ENCODE measurements around the gene AGBL1.
"Not testable (repeated sequence)": the region's sequence is repeated elsewhere in the genome, so short reads cannot be mapped to it uniquely, and the experiment has no call there.

The AGBL1 gene

DNA sequence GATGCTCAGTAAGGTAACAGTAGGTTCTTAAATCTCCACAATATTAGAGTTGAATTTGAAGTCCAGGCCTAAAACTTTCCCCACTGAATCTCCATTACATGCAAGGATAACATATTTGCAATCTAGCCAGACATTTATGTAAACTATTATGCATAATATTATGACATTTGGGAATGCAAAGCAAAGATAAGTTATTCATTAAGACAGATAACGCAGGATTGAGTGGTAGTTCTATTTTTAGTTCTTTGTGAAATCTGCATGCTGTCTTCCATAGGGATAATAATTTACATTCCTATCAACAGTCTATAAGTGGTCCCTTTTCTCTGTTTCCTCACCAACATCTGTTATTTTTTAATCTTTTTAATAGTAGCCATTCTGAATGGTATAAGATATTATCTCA, 333.5 kb downstream of the AGBL1 start:
- no peak for DNase-seq

DNA sequence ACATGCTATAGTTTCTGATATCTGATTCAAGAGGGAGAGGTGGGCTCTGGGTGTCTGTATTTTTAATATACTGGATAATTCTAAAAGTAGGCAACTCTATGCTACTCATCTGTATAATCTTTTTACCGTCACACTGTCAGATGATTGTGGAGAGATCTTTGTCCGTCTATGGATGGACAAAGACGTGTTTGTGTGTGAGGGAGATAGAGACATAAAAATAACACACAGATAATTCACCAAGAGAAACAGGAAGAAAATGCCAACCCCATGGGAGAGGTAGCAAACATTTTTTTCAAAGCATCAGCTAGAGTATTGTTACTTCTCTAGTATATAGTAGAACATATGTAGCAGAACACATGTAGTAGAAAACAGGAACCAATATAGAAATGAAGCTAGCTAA, 346.1 kb downstream of the AGBL1 start:
- no peak for DNase-seq

DNA sequence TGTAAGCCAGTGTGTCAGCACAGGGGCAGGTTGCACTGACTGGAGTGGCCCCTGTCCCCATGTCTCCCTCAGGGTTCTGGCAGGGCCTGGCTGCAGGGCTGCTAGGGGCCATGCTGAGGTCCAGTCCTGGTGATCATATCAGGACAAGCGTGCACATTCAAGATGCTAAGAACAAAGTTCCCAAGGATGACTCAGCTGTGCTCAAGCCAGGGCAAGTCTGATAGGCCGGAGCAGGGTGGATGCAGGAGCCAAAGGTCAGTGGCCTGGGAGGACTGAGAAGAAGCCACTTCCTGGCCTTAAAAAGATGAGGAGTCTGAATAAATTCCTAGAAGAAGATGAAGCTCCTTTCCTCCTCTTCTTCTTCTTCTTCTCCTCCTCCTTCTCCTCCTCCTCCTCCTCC, 353.2 kb downstream of the AGBL1 start:
- no peak for DNase-seq

DNA sequence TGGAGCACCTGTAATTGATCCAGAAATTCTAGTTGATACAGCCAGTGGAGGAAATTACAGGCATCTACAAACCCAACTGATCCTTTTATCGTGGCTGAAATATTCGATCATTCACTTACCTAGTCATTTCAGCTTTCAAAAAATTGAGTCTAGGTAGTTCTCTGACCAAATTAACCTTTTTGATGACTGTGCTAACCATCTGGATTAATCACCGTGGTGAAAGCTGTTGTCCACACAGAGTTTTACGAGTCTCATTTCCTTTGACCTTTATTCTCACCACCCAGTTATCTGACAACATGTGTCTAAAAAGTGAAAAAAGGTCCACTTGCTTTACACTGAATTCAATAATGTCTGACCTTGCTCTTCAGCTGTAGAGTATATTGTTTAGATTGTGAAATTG, 354.3 kb downstream of the AGBL1 start:
- no peak for DNase-seq

DNA sequence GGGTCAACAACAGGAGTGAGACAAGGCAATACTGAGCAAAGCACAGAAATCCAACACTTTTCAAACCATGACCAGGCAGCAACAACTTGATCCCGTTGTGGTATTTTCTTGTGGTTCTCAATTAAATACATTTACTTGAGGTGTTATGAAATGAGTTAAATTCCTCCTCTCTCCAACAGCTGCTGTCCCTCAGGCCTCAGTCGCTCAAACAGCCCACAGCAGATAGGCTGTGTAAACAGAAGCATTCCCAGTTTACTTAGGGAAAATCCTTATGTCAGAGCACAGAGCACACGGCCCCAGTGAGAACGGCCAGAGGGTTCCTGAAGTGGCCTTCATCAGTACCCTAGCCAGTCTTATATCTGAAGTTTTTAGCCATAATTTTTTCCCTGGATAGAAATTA, 359.9 kb downstream of the AGBL1 start:
- DNase-seq = no peak

DNA sequence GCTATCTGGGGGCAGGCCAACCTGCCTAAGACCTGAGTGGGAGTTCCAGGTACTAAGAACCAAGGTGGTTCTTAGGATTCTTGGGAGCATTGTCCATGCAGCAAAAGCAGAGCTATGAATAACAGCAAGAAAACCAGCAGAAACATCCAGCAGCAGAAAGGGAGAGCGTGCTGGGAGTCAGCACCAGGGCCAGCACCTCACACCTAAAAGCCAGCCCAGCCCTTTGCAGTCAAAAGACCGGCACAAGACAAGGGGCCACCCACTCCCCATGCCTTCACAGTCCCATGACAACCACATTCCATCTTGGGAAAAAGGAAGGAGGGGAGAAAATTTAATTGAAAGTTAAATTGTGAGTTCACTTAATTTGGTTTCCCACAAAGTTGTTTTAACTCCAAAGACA, 364.9 kb downstream of the AGBL1 start:
- DNase-seq = no peak

DNA sequence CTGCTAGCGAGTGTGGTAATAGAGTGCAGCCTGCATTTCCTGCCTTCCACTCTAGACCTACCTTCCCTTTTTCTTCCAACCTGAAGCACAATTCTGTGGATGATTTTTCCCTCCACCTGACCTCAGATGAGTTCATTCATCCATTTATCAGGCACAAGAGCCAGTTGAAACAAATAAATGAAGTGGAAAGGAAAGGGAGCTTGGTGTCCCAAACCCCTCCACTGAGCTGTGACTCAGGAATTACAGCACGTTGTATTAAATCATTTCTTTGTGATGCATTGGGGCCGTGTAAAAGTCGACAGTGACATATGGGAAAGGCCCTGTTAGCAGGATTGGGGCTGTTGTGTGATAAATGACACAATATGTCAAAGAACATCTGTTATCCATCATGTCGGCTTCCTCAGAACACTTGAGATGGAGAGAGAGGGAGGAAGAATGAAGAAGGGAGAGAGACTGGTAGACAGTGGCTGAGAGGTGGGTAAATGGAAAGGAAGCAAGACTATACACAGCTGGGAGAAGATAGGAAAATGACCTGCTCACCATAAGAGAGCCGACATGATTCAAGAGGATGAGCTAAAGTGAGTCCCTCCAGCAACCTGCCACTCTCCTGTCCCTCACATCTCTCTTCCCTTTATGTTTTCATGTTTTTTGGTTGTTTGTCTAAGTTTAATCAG, 366.0 kb downstream of the AGBL1 start:
- no peak for DNase-seq

DNA sequence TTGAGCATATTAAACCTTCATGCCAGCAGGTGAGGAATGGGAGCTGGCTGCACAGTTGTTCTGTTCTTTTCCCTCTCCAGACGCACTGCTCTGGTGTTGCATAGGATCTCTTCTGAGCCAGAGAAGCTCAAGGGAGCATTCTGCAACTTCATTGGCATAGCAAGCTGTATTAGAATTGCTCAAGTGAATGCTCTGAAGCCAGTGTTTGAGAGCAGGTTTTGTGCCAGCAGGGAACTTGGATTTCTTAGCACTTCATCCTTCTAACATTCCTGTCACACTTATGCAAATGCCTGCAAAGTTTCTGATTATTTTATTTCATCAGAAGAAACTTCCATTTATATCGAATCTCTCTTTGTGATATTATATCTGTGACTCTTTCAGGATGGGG, 366.6 kb downstream of the AGBL1 start:
- DNase-seq = no peak

DNA sequence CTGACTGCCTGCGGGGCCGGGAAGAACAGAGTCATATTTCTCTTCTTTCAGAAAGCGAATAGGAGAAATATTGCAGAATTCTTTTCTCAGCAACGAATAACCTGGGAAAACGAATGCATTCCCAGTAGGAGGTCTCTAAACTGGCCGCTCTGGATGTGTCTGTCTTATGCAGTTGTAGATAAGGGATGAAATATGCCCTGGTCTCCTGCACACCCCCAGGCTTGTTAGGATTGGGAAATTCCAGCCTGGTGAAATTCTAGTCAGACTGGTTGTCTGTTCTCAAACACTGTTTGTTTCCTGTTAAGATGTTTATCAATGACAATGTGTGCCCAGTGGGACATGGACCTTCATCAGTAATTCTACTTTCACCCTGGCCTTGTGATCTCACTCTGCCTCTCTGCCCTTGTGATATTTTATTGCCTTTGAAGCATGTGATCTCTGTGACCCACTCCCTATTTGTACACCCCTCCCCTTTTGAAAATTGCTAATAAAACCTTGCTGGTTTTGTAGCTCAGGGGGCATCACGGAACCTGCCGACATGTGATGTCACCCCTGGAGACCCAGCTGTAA, 385.9 kb downstream of the AGBL1 start:
- not testable (repeated sequence) for DNase-seq

DNA sequence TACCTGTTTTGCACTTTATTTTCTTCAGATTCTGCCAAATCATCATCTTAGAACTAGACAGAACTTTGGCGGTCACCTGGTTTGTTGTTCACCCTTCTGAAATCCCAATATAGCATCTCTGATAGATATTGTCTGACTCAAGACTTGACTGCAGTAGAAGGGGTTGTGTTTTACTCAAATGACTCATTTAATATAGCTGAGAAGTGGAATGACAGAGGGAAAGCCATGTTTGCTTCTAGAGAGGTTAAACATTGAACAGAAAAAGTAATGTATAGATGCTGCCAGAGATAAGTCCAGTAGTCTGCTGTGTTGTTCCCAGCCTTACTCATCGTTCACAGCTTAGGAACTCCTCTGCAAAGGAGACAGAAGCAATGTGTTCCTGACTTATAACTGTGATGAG, 402.0 kb downstream of the AGBL1 start:
- DNase-seq = no peak

DNA sequence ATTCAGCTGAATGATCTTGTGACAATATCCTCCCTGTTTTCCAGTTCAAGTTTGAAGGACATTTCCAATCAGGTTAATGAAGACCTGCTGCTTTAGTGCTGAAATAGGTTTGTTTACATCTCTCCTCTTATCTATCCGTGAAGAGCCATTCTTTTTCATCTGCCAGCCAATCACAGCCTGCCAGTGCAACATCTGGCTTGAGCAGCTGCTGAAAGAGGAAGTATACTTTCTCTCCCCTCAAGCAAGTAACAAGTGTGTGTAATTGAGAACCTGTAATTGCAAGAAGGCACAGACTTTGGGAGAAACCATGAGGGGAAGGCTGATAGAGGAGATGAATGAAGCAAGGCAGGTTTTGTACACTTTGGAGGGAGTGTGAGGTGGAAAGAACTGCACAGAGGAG, 404.3 kb downstream of the AGBL1 start:
- no peak for DNase-seq

DNA sequence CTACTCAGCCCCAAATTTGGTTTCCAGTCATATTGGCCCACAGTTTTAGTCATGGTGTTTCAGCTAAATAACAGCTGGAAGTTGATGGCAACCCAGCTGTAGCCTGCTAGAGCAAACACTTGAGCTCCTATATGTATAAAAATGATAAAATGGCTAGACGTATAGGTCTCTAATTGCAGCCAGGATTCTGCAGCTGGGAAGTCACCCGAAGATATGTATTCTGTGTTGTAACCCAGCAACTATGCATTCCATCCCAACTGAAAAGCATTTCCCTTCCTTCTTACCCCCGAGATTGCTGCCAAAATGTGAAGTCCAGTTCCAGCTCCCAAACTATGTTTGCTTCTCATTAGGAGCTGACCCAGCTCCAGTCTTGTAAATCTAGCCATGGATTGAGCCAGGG, 408.4 kb downstream of the AGBL1 start:
- no peak for DNase-seq

DNA sequence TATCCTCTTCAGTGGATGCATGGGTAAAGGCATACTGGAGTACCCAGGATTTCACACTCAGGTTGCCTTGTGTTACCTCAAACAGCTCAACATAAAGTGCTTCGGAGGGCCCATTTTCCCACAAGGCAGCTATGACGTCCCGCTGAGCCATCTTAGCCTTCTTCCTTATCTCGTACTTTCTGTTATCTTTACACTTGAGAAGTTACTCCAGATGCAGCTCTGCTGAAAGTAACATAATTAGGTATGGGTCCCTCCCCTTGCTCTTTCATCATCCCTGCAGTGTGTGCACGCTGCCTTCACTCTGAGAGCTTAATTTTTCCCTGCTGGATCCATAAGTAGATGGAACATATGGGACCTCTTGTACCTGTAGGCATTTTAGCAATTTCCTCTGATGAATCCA, 410.3 kb downstream of the AGBL1 start:
- DNase-seq = no peak

DNA sequence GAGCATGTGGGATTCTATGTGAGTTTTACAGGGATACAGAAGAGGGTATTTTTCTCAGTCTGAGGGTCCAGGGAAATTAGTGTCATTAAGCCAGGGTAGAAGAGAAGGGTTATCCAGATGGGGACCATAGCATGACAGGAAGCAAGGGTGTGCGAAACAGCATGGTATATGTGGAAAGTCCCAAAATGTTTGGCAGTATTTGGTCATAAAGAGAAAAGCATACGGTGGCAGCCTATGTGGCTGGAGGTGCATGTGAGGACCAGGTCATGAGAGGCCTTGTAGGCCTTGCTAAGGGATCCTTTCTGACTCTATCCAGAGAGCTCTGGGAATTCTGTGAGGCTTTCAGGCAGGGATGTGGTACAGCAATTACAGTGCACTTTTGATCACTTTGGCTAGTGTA, 411.4 kb downstream of the AGBL1 start:
- no peak for DNase-seq

DNA sequence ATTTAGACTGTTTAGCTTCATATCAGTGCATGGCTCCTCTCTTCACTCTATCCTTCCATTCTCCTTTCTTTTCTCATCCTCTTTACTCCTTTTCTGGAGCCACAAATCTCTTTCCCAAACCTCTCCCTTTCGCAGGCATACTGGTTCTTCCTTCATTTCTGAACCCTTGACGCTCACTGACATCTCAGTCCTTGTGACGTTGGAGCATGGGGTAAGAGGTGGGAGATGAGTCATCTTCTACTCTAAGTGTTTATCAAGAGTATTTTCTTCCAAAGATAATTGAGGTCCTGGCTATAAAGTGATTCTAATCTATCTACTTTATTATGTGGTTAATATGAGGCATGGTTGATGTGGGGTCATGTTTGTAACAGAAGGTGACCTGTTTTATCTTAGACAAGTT, 414.2 kb downstream of the AGBL1 start:
- DNase-seq = no peak

DNA sequence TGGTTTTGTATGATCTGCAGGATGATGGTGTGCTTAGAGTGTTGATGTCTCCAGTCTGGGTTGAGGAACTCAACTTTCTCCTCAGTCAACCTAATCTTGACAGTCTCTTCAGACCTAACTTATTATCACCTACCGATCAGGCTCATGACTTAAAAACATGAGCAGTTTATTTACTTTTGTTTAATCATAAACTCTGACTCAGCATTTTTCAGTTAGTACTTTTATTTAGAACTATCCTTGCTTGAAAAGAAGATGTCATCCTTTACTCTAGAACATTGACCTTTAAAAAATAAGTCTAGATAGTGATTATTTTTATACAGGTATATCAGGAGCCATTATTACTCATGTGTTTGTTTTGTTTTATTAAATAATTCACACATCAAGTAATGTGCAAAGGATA, 414.8 kb downstream of the AGBL1 start:
- DNase-seq = no peak

DNA sequence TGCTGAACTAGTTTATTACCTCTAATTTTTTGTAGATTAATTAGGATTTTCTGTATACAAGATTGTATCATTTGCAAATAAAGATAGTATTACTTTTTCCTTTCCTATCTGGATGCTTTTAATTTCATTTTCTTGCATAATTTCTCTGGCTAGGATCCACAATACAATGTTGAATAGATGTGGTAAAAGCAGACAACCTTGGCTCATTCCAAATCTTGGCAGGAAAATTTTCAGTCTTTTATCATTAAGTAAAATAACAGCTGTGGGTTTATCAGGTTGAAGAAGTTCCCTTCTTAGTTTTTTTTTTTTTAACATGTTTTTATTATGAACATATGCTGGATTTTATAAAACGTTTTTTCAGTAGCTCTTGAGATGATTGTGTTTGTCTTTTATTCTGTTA, 422.6 kb downstream of the AGBL1 start:
- no peak for DNase-seq

DNA sequence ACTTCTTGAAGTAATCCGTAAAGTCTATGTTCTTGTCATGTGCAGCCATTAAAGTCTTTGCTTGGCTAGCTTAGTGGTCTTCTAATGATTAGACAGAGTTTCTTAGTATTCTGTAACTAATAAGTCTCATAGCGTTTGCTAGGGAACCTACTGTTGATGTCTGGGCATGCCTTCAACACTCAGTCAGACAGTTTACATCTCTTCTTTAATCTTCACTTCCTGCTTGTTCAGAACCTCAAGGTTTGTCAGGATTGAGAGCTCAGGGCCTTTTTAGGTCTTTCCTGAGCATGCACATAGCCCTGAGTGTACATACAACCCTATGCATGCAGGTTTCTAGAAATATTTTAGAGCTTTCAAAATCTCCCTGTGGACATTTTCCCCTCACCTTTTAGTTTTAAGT, 426.3 kb downstream of the AGBL1 start:
- DNase-seq = no peak

DNA sequence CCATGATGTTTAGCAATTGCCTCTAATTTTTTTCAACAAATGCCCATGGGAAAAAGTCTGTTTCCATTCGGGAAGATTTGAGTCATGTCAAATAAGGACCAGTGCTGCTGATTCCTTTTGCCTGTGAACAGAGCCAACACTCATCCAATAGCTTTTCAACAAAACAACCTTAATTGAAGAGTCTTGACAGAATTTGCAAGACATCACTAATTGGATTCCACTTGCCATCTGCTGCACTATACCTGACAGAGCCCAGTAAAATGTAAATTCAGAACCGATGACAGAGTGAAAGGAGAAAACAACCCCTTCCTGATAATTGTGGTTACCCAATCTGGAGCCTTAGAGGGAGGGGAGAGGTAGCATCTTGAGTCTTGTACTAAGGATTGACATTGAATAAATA, 426.7 kb downstream of the AGBL1 start:
- DNase-seq = no peak

DNA sequence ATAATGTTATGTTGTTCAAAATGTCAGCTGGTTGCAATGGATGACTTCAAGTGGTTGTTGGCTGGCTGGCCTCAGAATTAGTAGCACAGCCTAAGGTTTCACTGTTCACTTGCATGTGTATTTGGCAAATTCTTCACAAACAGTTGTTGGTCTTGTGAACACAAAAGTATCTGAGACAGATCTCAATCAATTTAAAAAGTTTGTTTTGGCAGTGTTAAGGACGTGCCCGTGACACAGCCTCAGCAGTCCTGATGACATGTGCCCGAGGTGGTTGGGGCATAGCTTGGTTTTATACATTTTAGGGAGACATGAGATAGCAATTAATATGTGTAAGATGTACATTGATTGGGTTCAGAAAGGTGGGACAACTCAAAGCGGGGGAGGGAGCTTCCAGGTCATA, 436.0 kb downstream of the AGBL1 start:
- no peak for DNase-seq

DNA sequence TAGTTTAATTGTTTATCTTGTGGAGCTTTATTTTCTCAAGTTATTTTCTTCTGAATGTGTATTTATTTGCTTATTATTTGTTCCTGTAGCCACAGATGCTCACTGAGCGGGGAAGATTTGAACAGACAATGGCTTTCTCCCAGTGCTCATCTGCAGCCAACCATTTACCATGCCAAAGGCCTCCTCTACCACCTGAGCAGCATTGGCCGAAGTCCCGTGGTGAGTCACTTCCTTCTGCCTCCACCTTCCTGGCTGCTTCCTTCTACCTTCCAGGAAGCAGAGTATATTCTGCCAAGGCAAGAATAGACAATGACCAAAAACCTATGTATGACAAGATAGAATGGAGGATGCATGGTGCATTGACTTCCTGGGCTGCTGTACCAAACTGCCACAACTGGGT, 443.1 kb downstream of the AGBL1 start:
- DNase-seq = no peak

DNA sequence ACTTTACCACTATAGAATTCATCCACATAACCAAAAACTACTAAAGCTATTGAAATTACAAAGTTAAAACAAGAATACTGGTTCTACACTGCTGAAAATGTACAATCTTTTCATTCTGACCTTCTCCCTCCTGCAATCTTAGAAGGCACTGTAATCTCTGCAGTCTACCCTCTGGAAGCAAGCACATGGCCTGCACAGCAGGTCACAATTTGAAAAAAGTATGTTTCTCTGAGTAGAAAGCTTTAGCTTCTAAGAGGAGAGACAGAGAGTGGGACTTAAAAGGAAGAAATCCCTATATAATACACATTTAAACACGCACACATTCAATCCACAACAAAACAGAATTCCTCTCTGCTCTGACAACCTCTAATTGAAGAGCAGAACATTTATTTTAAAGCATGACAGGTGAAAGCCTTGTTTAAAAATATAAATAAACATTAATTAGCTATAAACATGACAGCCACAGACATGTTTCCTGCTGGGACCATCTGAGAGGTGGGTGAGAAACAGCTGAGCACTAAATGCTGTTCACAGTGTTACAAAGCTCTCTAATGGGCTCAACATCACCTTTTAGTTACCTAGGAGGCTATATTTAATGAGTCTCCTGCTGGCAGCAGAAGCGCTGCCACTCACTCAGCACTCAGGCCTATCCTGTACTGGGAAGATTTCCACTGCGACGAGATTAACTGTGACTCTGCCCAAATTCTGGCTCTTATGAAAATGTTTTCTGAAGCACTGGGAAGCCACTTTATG, 447.4 kb downstream of the AGBL1 start:
- DNase-seq = no peak

DNA sequence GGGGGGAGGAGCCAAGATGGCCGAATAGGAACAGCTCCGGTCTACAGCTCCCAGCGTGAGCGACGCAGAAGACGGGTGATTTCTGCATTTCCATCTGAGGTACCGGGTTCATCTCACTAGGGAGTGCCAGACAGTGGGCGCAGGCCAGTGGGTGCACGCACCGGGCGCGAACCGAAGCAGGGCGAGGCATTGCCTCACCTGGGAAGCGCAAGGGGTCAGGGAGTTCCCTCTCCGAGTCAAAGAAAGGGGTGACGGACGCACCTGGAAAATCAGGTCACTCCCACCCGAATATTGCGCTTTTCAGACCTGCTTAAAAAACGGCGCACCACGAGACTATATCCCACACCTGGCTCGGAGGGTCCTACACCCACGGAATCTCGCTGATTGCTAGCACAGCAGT, 448.4 kb downstream of the AGBL1 start:
- DNase-seq = not testable (repeated sequence)

DNA sequence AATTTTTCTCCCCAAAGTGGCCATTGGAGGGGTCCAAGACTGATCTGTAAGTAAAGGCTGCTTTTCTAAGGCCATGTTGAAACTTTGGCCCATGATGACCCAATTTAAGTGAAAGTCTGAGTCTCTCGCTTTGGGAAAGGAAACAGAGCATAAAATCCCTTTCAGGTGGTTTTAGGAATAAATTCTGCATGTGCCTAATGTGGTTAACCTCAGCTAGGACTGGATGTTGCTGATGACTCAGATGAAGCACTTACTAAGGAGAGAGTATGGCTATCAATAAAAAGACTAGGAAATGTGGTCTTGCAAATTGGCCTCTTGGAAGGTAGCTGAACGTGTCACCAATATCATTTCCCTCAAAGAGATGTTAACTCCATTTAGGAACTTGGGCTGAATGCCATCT, 458.5 kb downstream of the AGBL1 start:
- DNase-seq = no peak
